ENCODE results near the gene SLC9A2.

DNA sequence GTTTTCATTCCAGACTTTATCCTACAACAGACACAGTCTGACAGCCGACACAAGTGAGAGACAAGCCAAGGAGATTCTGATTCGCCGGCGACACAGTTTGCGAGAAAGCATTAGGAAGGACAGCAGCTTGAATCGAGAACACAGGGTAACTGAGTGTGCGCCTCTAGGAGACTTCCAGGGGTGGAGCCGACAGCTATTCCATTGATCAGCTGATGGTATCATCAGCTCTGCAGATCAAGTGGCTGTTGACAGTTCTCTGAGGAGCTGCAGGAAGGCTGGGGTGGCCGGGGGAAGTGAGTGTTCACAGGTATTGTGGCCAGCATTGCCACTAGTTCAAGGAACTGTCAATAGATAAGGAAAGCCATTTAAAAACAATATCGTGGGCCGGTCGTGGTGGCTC is 85.2 kb downstream of the SLC9A2 start:
- TF ChIP-seq, protein P1, sequence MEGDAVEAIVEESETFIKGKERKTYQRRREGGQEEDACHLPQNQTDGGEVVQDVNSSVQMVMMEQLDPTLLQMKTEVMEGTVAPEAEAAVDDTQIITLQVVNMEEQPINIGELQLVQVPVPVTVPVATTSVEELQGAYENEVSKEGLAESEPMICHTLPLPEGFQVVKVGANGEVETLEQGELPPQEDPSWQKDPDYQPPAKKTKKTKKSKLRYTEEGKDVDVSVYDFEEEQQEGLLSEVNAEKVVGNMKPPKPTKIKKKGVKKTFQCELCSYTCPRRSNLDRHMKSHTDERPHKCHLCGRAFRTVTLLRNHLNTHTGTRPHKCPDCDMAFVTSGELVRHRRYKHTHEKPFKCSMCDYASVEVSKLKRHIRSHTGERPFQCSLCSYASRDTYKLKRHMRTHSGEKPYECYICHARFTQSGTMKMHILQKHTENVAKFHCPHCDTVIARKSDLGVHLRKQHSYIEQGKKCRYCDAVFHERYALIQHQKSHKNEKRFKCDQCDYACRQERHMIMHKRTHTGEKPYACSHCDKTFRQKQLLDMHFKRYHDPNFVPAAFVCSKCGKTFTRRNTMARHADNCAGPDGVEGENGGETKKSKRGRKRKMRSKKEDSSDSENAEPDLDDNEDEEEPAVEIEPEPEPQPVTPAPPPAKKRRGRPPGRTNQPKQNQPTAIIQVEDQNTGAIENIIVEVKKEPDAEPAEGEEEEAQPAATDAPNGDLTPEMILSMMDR (IDR thresholded peaks at IDR 0.05; ENCODE audit: insufficient read depth, low read depth, low read length) = no peak
- TF ChIP-seq EZH2 (IDR thresholded peaks at IDR 0.05; ENCODE audit: insufficient read depth, low read length) = no peak
